HepG2 (cell line): ENCODE data around the gene ECEL1.

Source experiments
- CBX5 ChIP-seq: sonication (generic); formaldehyde crosslinking; IDR thresholded peaks from 2 replicates; pipeline ENCODE4 v1.4.0; 2020; ENCODE audit warnings: missing genetic modification reagents, borderline replicate concordance
- CTCF ChIP-seq: sonication (generic); formaldehyde crosslinking; IDR thresholded peaks from 2 replicates; pipeline ENCODE4 v1.5.0; 2020; ENCODE audit warnings: mild to moderate bottlenecking, missing genetic modification reagents, moderate library complexity
- JUND ChIP-seq: sonication (generic); formaldehyde crosslinking; IDR thresholded peaks from 2 replicates; pipeline ENCODE4 v1.8.0; 2022; ENCODE audit warnings: mild to moderate bottlenecking, missing genetic modification reagents
- MYC ChIP-seq: sonication (generic); formaldehyde crosslinking; IDR thresholded peaks from 2 replicates; pipeline ENCODE4 v1.9.0; 2021; ENCODE audit warnings: missing genetic modification reagents, borderline replicate concordance
- PATZ1 ChIP-seq: sonication (generic); formaldehyde crosslinking; IDR thresholded peaks from 2 replicates; pipeline ENCODE4 v1.4.0; 2020; ENCODE audit warnings: missing genetic modification reagents
- POLR2A ChIP-seq, 2 experiments: IDR thresholded peaks; 2 replicates each; pipeline ENCODE4 v1.6.1; 2011; ENCODE audit warnings: low read depth in 2 of 2, low read length in 2 of 2, mild to moderate bottlenecking in 1 of 2, moderate library complexity in 1 of 2; ENCODE audit not compliant: insufficient read depth in 1 of 2
- RAD51 ChIP-seq: fragments of 450-650 bp; IDR thresholded peaks from 2 replicates; pipeline ENCODE4 v1.6.1; 2016; ENCODE audit warnings: borderline replicate concordance
- ZFAT ChIP-seq: sonication (generic); formaldehyde crosslinking; conservative IDR thresholded peaks from 2 replicates; pipeline ENCODE4 v1.8.1; 2023; ENCODE audit warnings: missing genetic modification reagents, inconsistent platforms
- ZSCAN5A ChIP-seq: sonication (generic); formaldehyde crosslinking; IDR thresholded peaks from 2 replicates; pipeline ENCODE4 v1.8.0; 2022; ENCODE audit warnings: mild to moderate bottlenecking, missing genetic modification reagents, borderline replicate concordance

DNA sequence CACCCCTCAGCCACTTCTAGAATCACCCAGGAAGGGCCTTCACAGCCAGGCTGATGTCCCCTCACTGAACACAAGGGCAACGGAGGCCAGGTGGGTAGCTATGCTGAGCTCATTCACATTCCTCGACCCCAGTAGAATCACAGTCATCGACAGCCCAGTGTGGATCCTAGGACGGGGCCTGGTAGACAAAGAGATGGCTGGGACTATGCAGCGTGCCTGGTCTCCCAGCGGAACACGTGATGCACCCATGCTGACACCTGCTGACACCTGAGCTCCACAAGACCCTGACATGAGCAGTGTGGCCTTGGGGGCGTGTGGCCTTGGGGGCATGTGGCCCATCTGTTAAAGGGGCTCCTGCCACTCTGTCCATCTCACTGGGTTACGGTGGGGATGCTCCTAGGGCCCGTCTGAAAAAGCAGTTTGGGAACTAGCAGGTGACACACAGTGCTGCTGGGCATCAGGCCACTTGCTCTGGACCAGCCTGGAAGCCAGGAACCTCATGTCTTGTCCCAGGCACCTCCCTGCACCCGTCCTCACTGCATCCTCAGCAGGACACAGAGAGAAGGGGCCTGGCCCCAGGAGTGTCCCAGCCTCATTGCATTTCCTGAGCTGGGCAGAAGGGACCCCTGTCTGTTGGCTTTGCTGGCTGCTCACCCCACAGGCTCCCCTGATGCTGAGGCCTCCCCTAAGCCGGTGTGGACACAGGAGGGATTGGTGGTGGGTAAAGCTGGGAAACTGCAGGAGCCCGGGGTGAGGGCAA, 9.7 kb downstream of the ECEL1 start:
- no peak for TF ChIP-seq MYC (CRISPR knock-in tag)
- TF ChIP-seq CTCF (CRISPR knock-in tag) = no peak
- no peak for TF ChIP-seq PATZ1 (CRISPR knock-in tag)
- no peak for TF ChIP-seq RAD51
- no peak for TF ChIP-seq POLR2A (IDR thresholded peaks at IDR 0.05; ENCODE audit: insufficient read depth in 1 of 2, low read depth in 2 of 2, low read length in 2 of 2)
- TF ChIP-seq CBX5 (CRISPR knock-in tag) = no peak
- no peak for TF ChIP-seq JUND (CRISPR knock-in tag)
- no peak for TF ChIP-seq ZSCAN5A
- TF ChIP-seq ZFAT (CRISPR knock-in tag) = no peak
